Smooth muscle cell of the umbilical artery (primary cell): ENCODE measurements around the gene SMCO1. TPM values are rescaled to one million over a fixed set of nuclear protein-coding genes. Genes with fewer than 3 reads are reported as not detected.

Experiments
- total RNA-seq: library from RNA; depleted of rRNA; stranded (reverse); fragments of >200 nt; gene quantifications from 2 replicates; pipeline ENCODE4 v1.2.3, GENCODE V29; 2014

Gene SMCO1, protein sequence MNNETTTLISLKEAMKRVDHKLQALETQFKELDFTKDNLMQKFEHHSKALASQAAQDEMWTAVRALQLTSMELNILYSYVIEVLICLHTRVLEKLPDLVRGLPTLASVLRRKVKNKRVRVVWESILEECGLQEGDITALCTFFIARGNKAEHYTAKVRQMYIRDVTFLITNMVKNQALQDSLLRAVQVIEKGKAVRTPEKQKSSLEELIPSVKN
- total RNA-seq = not detected in 2 replicates

DNA sequence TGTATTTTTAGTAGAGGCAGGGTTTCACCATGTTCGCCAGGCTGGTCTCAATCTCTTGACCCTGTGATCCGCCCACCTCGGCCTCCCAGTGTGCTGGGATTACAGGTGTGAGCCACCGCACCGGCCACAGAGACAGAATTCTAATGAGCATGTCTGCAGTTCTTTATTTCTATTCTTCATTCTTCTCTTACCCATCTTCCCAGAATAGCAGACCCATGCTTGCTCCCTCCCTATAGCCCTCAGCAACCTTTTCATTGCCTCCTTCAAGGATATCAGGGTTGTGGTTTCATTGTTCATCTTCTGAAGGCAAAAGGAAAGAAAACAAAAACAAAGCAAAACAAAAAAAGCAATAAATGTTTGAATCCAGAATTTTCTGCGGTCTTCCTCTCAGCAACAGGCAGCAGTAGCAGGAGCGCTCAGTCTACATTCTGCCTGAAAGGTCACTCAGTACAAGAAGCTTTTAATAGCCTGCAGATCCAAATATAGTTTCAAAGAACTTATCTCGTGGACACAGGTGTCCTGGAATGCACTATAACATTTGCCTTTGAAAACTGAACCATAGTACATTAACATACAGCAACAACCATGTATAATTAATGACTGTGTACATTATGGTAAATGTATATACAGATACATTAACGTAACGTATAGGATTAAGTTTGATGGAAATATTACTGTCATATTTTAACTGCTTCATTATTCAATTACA is at the start of gene SMCO1:
Gene SMCO1, minus strand, starts transcription at position 434 of the 709 bp plus-strand sequence. Its CDS starts 137 bp downstream, at position 297.

DNA sequence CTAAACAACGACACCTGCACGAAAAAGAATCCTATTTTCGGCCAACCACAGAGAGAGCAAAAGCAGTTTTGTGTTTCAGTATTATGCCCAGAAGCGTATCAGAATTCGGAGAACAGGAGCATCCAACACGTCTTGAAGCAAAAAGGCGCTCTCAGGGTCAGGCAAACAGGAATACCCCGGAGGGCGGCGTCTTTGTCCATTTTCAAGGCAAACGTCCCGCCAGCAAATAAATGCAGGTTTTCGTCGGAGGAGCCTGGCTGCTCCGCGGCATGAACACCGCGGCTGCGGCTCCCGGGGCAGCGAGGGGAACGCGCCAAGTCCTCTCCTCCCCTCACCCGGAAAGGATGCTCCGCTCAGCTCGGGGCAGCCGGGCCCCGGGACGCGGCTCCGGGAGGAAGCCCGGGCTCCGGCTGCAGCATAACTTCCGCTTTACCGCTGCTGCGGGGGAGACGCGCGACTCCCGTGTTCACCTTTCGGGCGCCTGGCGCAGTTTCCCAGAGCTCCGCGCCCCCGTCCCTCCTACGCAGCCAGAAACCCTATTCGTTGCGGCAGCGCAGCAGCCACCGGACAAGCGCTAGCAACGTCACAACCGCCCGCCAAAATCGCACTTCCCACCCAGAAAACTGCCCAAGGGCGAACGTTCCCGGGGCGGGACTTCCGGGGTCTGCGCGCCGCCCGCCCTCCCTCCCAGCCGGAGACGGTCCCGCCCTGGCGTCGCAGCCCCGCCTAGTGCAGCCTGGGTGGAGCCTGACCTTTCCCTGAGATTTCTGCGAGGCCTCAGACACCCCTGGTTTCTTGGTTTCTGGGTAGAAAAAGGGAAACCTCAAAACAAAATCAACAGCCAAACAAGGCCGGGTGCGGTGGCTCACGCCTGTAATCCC is 11.7 kb downstream of the SMCO1 start, which contains the start of gene RNF168:
Gene RNF168, minus strand, starts transcription at position 573 of the 881 bp plus-strand sequence. CDS start 595 bp downstream, outside the sequence.

Other genes starting within 250 kb of the SMCO1 start
- 82.5 and 98.9 TPM in 2 replicates for gene PCYT1A, start 227.6 kb downstream of the SMCO1 start, total RNA-seq
- gene DYNLT2B, start 197.1 kb downstream of the SMCO1 start, total RNA-seq = 5.9 and 7.2 TPM in 2 replicates
- gene TM4SF19, start 177.0 kb downstream of the SMCO1 start, total RNA-seq = not detected in 2 replicates
- gene UBXN7, start 82.9 kb downstream of the SMCO1 start, total RNA-seq = 19.0 and 25.1 TPM in 2 replicates
- 14.3 and 18.8 TPM in 2 replicates for gene RNF168, start 11.6 kb downstream of the SMCO1 start, total RNA-seq
- 5.3 and 5.8 TPM in 2 replicates for gene WDR53, start 53.2 kb upstream of the SMCO1 start, total RNA-seq
- 11.9 and 15.5 TPM in 2 replicates for gene FBXO45, start 53.3 kb upstream of the SMCO1 start, total RNA-seq
- 0.30 and 1.2 TPM in 2 replicates for gene NRROS, start 124.3 kb upstream of the SMCO1 start, total RNA-seq
- gene CEP19, start 196.9 kb upstream of the SMCO1 start, total RNA-seq = 2.5 and 5.0 TPM in 2 replicates
- gene PIGX, start 197.0 kb upstream of the SMCO1 start, total RNA-seq = 23.0 and 29.4 TPM in 2 replicates
- gene PAK2, start 224.5 kb upstream of the SMCO1 start, total RNA-seq = 48.4 and 113 TPM in 2 replicates